NCI-H128 (cell line): ENCODE measurements around the gene AZI2.

ENCODE experiments used
- DNase-seq: peaks from one replicate; lab custom pipeline; 2025; ENCODE audit not compliant: unreplicated experiment; lab: John Stamatoyannopoulos, UW

The AZI2 gene

GRCh38 chr3:28308196-28308595 is 40.4 kb downstream of the AZI2 start:
- DNase-seq = no peak

- no peak for DNase-seq
These were observed 46.9 kb downstream of the AZI2 start for GRCh38 chr3:28301688-28302087.

GRCh38 chr3:28300345-28300962 is 48.2 kb downstream of the AZI2 start:
- DNase-seq = no peak

GRCh38 chr3:28299705-28300104 is 48.9 kb downstream of the AZI2 start:
- no peak for DNase-seq

- DNase-seq = no peak
These were observed 52.6 kb downstream of the AZI2 start for GRCh38 chr3:28295898-28296490.

- no peak for DNase-seq
These were observed 53.8 kb downstream of the AZI2 start for GRCh38 chr3:28294667-28295413.

- no peak for DNase-seq
These were observed 56.0 kb downstream of the AZI2 start for GRCh38 chr3:28292622-28293021.

- no peak for DNase-seq
These were observed 57.0 kb downstream of the AZI2 start for GRCh38 chr3:28291577-28291976.

GRCh38 chr3:28290863-28291300 is 57.7 kb downstream of the AZI2 start:
- no peak for DNase-seq

GRCh38 chr3:28287046-28287445 is 61.6 kb downstream of the AZI2 start:
- DNase-seq = no peak

GRCh38 chr3:28286595-28286994 is 62.0 kb downstream of the AZI2 start:
- no peak for DNase-seq

GRCh38 chr3:28280781-28281180 is 67.8 kb downstream of the AZI2 start:
- no peak for DNase-seq

GRCh38 chr3:28279770-28280169 is 68.9 kb downstream of the AZI2 start:
- DNase-seq = no peak

- no peak for DNase-seq
These were observed 69.7 kb downstream of the AZI2 start for GRCh38 chr3:28278918-28279317.

GRCh38 chr3:28273837-28274236 is 74.8 kb downstream of the AZI2 start:
- no peak for DNase-seq
